KMS-11 (cell line): ENCODE data around the gene KCNMB4.

ENCODE experiments used
- H2AFZ ChIP-seq: fragments of 200-600 bp; sonication (generic); 2 replicates; pipeline ENCODE4 v1.6.1; 2016; ENCODE audit warnings: antibody characterized with exemption, mixed run types, low read depth
- H3K27ac ChIP-seq: fragments of 200-600 bp; sonication (generic); 2 replicates; pipeline ENCODE4 v1.6.1; 2016; ENCODE audit warnings: mild to moderate bottlenecking, mixed run types
- H3K27me3 ChIP-seq: fragments of 200-600 bp; sonication (generic); 2 replicates; pipeline ENCODE4 v1.6.1; 2017; ENCODE audit warnings: mild to moderate bottlenecking, low read depth, mixed run types, moderate library complexity; ENCODE audit not compliant: insufficient read depth
- H3K36me3 ChIP-seq: fragments of 200-600 bp; sonication (generic); 2 replicates; pipeline ENCODE4 v1.6.1; 2017; ENCODE audit warnings: mild to moderate bottlenecking, mixed run types; ENCODE audit not compliant: insufficient read depth
- H3K4me1 ChIP-seq: fragments of 200-600 bp; sonication (generic); 2 replicates; pipeline ENCODE4 v1.6.1; 2016; ENCODE audit warnings: mild to moderate bottlenecking, low read depth, mixed run types; ENCODE audit not compliant: poor library complexity, severe bottlenecking
- H3K4me2 ChIP-seq: fragments of 200-600 bp; sonication (generic); 2 replicates; pipeline ENCODE4 v1.7.0; 2016; ENCODE audit warnings: mild to moderate bottlenecking, mixed run types
- H3K4me3 ChIP-seq: fragments of 200-600 bp; sonication (generic); IDR thresholded peaks from 2 replicates; pipeline ENCODE4 v1.6.1; 2017; ENCODE audit warnings: low read depth, low read length, mixed read lengths; ENCODE audit not compliant: insufficient read depth
- H3K79me2 ChIP-seq: fragments of 200-600 bp; sonication (generic); 2 replicates; pipeline ENCODE4 v1.6.1; 2016; ENCODE audit warnings: low read depth, mixed run types; ENCODE audit not compliant: insufficient read depth
- H3K9ac ChIP-seq: fragments of 200-600 bp; sonication (generic); 2 replicates; pipeline ENCODE4 v1.6.1; 2016; ENCODE audit warnings: mild to moderate bottlenecking, mixed run types
- H4K20me1 ChIP-seq: fragments of 200-600 bp; sonication (generic); 2 replicates; pipeline ENCODE4 v1.6.1; 2016; ENCODE audit warnings: mild to moderate bottlenecking, mixed run types; ENCODE audit not compliant: insufficient read depth
- TF ChIP-seq, protein P1 (sequence below): fragments of 200-600 bp; sonication (generic); conservative IDR thresholded peaks from 2 replicates; pipeline ENCODE4 v1.6.1; 2017; ENCODE audit warnings: low read depth, mild to moderate bottlenecking, antibody characterized with exemption, low read length, moderate library complexity, mixed read lengths

KCNMB4 gene

DNA sequence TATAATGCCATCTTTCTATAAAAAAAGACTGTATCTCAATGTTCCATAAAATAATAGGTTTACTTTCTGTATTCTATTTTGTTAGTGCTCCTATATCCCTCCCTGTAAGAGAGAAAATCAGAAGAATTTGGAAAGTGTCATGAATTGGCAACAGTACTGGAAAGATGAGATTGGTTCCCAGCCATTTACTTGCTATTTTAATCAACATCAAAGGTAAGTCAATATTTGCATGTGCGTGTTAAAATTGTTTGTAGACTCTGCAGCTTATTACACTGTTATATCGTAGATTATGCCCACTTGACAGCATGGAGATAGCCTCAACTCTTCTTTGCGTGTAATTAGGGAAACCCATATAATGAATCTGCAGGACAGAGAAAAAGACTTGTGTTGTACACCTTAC lies 34.0 kb downstream of the KCNMB4 start:
- Histone ChIP-seq H2AFZ (no peak overlapping the region), H3K27ac (no peak overlapping the region), H4K20me1 (no peaks in the 10 kb centered on the region), H3K4me2 (no peak overlapping the region), H3K27me3 (no peaks in the 10 kb centered on the region), H3K9ac (no peak overlapping the region), H3K79me2 (no peaks in the 10 kb centered on the region), H3K4me3 (no peak overlapping the region), H3K36me3 (no peaks in the 10 kb centered on the region), H3K4me1 (no peaks in the 10 kb centered on the region)
- TF ChIP-seq, protein P1, sequence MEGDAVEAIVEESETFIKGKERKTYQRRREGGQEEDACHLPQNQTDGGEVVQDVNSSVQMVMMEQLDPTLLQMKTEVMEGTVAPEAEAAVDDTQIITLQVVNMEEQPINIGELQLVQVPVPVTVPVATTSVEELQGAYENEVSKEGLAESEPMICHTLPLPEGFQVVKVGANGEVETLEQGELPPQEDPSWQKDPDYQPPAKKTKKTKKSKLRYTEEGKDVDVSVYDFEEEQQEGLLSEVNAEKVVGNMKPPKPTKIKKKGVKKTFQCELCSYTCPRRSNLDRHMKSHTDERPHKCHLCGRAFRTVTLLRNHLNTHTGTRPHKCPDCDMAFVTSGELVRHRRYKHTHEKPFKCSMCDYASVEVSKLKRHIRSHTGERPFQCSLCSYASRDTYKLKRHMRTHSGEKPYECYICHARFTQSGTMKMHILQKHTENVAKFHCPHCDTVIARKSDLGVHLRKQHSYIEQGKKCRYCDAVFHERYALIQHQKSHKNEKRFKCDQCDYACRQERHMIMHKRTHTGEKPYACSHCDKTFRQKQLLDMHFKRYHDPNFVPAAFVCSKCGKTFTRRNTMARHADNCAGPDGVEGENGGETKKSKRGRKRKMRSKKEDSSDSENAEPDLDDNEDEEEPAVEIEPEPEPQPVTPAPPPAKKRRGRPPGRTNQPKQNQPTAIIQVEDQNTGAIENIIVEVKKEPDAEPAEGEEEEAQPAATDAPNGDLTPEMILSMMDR, result no peak

DNA sequence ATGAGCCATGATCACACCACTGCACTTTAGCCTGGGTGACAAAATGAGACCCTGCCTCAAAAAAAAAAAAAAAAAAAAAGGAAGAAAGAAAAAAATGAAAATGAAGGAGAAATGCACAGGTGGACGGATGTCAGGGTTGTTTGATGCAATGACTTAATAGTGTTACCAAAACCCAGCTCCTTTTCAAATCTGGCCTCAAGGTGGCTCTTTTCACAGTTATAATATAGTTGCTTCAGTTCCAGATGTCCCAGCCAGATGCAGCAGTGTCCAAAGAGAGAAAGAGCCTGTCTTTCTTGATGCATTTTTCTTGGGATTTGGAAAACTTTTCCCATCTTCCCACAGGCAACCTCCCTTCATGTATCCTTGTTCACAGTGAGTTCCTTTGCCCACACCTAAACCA lies 36.5 kb downstream of the KCNMB4 start:
- no peaks in the 10 kb centered on the region for H3K4me1 ChIP-seq
- no peak overlapping the region for H3K4me2 ChIP-seq
- H3K27me3 ChIP-seq, result no peaks in the 10 kb centered on the region
- no peaks in the 10 kb centered on the region for H4K20me1 ChIP-seq
- no peaks in the 10 kb centered on the region for H3K79me2 ChIP-seq
- H3K9ac ChIP-seq, result no peak overlapping the region
- H3K27ac ChIP-seq, result no peak overlapping the region
- no peak overlapping the region for H3K4me3 ChIP-seq
- TF ChIP-seq, protein P1, result no peak
- H3K36me3 ChIP-seq, result no peaks in the 10 kb centered on the region
- no peak overlapping the region for H2AFZ ChIP-seq

DNA sequence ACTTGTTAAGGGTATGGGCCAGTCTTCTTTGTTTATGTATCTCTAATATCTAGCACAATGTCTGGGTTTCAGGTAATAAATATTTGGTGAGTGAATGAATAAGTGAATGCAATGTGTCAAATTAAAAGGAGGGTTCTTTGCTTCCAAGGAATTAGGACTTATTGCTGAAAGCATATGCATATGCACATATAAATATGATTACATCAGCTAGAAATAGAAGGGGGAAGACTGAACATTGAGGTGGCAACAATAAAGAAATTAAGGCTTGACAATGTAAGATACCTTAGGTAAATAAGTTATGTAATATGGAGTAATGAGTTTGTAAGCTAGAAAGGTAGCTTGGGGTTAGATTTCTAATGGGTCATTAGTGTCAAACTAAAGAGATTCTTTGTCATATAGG lies 37.7 kb downstream of the KCNMB4 start:
- Histone ChIP-seq H3K4me2 (no peak overlapping the region), H3K36me3 (no peaks in the 10 kb centered on the region), H3K4me1 (no peaks in the 10 kb centered on the region), H4K20me1 (no peaks in the 10 kb centered on the region), H3K79me2 (no peaks in the 10 kb centered on the region), H2AFZ (no peak overlapping the region), H3K4me3 (no peak overlapping the region), H3K27ac (no peak overlapping the region), H3K9ac (no peak overlapping the region), H3K27me3 (no peaks in the 10 kb centered on the region)
- TF ChIP-seq, protein P1, result no peak

DNA sequence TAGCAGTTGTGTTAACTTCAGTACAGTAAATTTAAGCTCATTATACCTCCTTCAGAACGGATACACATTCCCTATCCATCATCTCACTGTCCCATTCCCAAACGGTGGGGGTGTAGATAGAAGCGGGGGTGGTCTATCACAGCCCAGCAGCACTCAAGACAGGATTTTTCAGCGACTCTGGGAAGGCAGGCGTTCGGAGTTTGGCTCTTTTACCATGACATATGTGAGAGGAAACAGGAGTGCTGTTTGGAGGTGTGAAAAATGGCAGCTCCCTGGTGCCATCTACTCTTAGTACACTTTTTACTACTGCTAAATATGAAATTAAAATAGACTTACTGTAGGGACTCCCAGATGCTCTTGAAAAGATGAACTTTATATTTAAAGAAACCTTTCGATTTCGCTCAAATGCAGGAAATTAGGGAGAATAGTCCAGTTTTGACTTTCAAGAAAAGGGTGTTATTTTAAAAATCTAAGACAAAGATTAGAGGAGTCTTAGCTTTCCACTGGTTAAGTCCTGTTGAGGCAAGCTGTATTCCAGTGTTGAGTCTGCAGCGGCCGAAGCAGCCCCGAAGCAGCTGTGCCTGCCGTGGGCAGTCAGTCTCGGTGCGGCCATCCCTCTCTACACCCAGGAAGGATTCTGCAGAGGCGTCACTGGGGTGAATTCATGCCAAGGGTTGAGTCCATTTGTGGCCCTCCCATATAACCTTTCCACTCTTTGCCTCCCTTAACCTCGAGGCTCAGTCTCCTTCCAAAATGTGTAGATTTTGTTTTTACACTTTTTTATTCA lies 42.1 kb downstream of the KCNMB4 start:
- Histone ChIP-seq H3K79me2 (no peaks in the 10 kb centered on the region), H3K4me3 (no peak overlapping the region), H2AFZ (no peak overlapping the region), H3K9ac (no peak overlapping the region), H3K4me1 (peaks cover 7% of the 10 kb centered on the region), H3K27me3 (no peaks in the 10 kb centered on the region), H3K27ac (no peak overlapping the region), H3K4me2 (no peak overlapping the region), H3K36me3 (no peaks in the 10 kb centered on the region), H4K20me1 (no peaks in the 10 kb centered on the region)
- TF ChIP-seq, protein P1, result no peak
